Prostate gland (tissue), 2 donors: Measurements from ENCODE around the gene RCOR1.

Source experiments
- POLR2A ChIP-seq: fragments of 450-650 bp; IDR thresholded peaks from one replicate; pipeline ENCODE4 v1.6.1; 2016; ENCODE audit warnings: antibody characterized with exemption, mild to moderate bottlenecking
- POLR2AphosphoS5 ChIP-seq: sonication (generic); formaldehyde crosslinking; IDR thresholded peaks from one replicate; pipeline ENCODE4 v1.6.1; 2017; ENCODE audit warnings: antibody characterized with exemption
- TF ChIP-seq, protein P1 (sequence below), 4 experiments: fragments of 200-600 bp in 2 of 4; fragments of 450-650 bp in 2 of 4; sonication (generic) in 2 of 4; IDR thresholded peaks; 1 replicate in 3 of 4; 2 replicates in 1 of 4; pipeline ENCODE4 v1.5.1; 2016 to 2019; ENCODE audit warnings: antibody characterized with exemption in 4 of 4, mild to moderate bottlenecking in 2 of 4, moderate library complexity in 2 of 4

DNA sequence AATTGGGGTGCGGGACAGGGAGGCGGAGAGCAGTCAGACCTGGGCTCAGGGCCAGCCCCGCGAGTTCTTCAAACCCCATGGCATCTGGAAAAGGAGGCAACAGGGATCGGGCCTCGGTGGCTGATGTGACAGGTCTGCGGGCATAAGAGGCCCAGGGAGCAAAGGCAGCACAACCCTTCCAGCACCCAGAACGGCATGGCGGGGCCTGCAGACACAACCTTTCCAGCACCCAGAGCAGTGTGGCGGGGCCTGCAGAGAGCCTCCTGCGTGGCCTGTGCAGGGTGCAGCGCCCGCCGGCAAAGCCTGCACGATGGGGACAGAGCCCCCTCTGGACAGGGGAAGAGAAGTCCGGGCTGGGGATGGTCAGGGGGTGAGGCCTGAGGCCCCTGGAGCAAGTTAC is 158.6 kb downstream of the RCOR1 start:
- TF ChIP-seq, protein P1, sequence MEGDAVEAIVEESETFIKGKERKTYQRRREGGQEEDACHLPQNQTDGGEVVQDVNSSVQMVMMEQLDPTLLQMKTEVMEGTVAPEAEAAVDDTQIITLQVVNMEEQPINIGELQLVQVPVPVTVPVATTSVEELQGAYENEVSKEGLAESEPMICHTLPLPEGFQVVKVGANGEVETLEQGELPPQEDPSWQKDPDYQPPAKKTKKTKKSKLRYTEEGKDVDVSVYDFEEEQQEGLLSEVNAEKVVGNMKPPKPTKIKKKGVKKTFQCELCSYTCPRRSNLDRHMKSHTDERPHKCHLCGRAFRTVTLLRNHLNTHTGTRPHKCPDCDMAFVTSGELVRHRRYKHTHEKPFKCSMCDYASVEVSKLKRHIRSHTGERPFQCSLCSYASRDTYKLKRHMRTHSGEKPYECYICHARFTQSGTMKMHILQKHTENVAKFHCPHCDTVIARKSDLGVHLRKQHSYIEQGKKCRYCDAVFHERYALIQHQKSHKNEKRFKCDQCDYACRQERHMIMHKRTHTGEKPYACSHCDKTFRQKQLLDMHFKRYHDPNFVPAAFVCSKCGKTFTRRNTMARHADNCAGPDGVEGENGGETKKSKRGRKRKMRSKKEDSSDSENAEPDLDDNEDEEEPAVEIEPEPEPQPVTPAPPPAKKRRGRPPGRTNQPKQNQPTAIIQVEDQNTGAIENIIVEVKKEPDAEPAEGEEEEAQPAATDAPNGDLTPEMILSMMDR (IDR thresholded peaks at IDR 0.05), result no peak
- TF ChIP-seq POLR2A (no peak), POLR2AphosphoS5 (no peak)
